Right renal cortex interstitium (tissue), 3 donors: ENCODE results near the gene WDR36. TPM values are rescaled to one million over a fixed set of nuclear protein-coding genes. Genes with fewer than 3 reads are reported as not detected.
"Not testable (repeated sequence)": the region's sequence is repeated elsewhere in the genome, so short reads cannot be mapped to it uniquely, and the experiment has no call there.

Source experiments
- DNase-seq, 3 donors: peaks; one replicate each; pipeline ENCODE4 v3.0.0-alpha.2; 2013; ENCODE audit warnings: low read depth in 3 of 3, low spot score in 2 of 3
- polyA plus RNA-seq, 3 donors: library from polyadenylated mRNA; unstranded; fragments of 120-200 nt; gene quantifications; one replicate each; pipeline ENCODE4 v1.2.1, GENCODE V29; 2013; ENCODE audit not compliant: insufficient read length in 3 of 3

WDR36 gene
- polyA plus RNA-seq, 3 donors = 27.5 to 29.6 (median 29.3) TPM

DNA sequence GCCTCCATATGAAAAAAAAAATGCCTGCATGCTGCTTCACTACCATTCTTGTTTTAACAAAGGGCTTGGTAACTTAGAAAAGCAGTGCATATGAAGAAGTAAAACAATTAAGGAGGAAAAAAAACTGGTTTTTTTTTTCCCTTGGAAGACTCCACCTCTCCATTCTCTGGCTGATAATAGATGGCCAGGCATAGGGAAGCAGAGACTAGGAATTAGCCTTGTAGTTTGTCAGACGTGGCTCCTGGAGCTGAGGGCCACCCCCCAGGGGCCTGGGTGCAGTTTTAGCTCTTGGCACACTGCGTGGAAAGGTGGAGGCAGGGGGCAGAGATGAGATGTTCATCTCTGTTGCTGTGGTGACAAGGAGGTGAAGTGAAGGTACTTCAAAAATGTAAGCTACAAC lies 42.7 kb downstream of the WDR36 start:
- DNase-seq = no peak

DNA sequence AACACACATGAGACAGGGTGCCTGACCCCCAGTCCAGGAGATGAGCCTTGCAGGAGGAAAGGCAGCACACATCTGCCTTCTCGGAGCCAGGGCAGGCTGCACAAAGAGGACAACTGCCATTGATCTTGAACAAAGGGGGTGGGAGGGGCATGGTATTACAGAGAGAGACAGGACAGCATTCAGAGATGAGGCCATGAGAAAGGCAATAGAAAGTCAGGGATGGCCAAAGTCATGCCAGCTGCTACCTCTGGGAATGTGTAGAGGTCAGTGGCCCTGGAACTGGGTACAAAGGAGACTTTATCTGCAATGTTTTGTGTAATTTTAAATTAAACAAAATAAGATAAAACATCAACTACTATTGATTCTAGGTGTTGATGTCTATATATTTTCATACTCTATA lies 43.2 kb downstream of the WDR36 start:
- no peak for DNase-seq

DNA sequence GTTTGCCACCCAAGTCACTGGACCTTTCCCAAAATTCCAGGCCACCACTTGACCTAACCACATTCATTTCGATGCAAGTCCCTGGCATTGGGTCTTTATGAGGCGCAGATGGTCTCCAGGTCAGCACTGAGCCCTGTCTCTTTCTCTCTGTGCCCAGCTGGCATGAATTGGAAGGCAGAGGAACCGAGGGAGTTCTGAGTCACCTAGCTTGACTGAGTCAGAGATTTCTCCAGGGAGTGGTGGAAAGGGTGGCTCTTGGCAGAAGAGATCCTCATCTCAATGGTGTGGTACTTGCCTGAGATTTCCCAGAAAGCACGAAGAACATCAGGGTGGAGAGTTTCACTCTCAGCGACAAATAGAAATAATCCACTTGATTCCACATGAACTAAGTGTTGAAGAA lies 43.8 kb downstream of the WDR36 start:
- no peak for DNase-seq

DNA sequence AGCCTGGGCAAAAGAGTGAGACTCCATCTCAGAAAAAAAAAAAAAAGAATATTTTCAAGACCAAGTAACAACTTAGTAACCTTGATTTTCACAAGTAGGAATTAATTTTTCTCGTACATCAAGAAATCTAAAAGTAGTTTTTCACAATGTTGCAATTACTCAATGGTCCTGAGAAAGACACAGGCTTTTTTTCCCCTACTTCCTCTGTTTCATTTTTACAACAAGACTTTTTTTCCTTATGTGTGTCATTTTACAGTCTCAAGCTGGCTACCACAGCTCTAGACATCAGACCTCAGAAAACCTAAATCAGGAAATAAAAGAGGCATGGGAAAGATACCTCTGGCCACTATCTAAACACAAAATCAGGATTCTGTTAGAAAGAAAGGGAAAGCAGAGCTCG lies 45.9 kb downstream of the WDR36 start:
- no peak for DNase-seq

DNA sequence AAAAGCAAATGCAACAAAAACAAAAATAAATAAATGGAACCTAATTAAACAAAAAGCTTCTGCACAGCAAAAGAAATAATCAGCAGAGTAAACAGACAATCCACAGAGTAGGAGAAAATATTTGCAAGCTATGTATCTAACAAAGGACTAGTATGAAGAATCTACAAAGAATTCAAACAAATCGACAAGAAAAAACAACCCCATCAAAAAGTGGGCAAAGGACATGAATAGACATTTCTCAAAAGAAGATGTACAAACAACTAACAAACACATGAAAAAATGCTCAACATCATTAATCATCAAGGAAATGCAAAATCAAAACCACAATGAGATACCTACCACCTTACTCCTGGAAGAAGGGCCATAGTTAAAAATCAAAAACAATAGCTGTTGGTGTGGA lies 49.3 kb downstream of the WDR36 start:
- DNase-seq = not testable (repeated sequence)

DNA sequence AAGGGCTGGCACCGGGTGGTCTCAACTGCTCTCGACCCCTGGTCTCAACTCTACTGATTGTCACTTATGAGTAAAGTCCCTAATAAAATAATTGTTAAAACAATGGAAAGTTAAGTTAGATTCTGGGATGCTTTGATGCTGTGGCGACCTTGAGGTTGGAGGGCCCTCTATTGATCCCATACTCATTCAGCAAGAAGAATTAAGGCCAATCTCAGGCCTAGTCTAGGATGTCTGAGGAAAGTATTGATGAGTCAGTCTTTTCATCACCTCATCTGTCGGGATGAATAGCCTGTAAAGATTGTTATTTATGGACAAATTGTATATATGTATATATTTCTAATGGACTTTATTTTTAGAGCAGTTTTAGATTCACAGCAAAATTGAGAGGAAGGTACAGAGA lies 50.8 kb downstream of the WDR36 start:
- no peak for DNase-seq

DNA sequence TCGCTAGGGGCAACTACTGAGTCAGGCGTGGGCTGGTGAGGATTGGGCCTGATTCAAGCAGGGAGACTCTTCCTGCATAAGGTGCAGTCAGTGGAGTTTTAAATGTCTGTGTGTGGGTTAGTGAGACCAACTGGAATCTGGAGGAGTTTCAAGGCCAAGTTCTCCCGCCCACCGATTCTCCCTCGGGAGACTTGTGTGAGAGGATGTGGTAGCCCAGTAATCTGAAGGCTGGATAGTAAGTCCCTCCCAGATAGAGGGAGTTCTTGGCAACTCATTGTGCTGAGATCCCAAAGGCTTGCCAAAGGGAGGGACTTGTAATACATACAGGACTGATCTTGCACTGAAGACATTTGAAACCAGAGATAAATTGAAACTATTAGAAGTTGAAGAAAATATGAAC lies 51.8 kb downstream of the WDR36 start:
- DNase-seq = no peak

DNA sequence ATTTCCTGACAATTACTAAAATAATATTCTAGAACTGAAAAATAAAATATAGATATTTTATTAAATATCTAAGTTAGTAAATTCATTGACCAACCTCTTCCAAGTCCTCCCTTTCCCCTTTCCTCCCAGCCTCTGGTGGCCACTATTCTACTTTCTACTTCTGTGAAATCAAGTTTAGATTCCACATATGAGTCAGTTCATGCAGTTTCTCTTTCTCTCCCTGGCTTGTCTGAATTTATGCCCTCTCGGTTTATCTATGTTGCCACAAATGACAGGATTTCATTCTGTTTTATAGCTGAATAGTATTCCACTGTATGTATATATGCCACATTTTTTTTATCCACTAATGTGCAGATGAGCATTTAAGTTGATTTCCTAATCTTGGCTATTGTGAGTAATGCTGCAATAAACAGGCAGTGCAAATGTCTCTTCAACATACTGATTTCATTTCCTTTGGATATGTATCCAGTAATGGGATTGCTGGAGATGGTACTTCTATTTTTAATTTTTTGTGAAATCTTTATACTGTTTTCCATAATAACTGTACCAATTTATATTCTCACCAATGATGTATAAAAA lies 52.3 kb downstream of the WDR36 start:
- DNase-seq = no peak

DNA sequence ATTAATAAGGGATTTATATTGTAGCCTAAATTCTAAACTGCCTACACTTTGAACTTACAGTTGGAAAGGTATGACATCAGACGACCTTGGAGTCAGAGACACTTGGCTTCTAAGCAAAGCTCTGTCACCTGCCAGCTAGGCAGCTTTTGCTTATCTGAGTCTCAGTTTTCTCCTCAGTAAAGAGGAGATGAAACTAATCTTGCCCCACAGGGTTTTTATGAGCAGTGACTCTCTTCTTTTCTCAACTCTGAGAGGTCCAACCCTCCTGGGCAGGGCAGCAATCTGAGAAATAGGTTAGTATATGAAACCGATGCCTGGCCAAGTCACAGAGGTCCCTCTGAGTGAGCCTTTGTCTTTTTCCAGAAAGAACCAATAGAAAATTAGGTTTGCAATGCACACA lies 53.9 kb downstream of the WDR36 start:
- DNase-seq = no peak

DNA sequence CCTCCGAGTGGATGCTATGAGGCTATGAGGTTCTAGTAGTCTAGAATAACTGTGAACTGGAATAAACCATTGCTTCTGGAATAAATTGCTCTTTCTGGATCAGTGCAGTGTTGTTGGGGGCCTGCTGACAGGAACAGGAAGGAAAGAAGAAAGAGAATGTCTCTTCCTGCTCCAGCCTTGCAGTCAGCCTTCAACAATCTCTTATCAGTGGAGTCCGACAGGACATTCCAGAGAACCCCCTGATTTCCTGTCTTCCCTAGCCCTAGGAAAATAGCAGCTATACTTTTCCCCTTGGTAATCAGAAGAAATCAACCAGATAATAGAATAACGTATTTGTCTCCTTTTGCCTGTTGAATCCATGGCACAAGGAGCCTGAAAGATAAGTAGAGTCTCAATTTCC lies 55.4 kb downstream of the WDR36 start:
- no peak for DNase-seq

DNA sequence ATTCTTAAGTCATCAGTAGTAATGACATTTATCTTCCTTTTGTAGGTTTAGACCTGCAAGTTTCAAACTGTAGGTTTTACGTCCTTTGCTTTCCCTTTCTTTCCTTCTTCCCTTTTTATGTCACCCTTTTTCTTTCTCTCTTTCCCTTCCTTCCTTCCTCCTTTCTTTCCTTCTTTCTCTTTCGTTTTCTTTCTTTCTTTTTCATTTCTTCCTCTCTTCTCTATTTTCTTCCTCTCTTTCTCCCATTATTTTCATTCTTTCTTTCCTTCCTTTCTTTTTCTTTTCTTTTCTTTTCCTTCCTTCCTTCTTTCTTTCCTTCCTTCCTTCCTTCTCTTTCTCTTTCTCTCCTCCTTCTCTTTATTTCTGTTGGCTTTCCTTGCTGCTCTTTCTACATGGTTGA lies 59.9 kb downstream of the WDR36 start:
- DNase-seq = no peak

DNA sequence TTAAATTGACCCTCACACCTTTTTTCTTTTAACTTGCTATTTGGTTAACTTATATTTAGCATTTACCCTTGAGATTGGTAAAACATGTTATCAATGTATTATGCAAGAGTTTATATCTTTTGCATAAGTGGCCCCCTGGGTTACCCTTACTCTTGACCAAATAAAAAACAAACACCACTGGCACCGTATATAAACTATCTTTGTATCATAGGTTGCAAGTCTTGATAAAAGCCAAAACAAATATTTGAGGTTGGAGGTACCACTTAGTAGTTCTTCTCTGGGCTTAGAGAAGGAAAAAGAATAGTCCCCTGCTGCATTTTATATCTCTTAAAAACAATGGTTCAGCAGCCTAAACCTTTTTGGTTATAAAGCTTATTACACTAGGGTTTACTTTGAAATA lies 61.3 kb downstream of the WDR36 start:
- no peak for DNase-seq

DNA sequence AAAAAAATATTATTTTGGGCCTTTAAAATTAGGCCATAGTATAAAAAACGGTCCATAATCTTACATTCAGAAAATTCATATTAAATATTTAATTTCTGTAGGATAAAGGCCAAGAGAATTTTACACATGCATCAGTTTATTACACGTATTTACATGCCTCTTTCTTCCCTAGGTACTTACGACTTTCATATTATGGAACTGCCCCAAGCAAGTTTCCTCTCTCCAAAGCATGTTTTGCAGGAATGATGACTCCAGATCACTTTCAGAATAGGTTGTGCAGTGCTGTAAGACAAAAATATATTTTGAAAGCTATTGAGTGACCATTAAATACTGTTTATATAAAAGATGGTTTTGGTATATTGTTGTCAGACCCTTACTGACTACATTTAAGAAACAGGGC lies 61.8 kb downstream of the WDR36 start:
- no peak for DNase-seq

DNA sequence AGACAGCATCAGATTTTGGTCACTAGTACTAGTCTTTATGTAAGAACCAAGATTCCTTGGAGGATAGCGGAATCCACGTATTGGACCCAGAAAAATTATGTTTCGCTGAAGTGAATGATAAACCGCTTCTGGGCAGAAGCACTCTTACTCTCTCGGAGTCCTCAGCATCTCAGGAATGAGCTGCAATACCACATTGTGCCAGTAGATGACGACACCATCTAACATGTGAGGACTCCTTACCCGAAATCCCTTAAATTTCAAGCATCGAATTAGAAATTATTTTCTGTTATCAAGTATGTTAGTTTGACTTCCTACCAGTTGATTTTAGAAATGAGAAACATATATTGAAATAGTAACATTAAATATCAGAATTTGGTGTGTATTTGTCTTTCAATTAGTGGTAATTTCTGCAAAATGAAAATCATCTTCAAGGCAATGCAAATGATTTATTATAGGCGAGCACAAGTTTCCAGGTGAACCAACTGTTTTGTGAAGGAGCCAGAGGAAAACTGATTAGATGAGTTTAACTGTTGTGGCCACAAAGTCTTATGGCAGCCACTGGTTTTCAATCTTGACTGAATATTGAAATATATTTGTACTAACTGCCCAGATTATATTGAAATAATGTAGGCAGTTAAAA lies 66.1 kb downstream of the WDR36 start:
- peak; percentile 56 to 65 (median 63) for DNase-seq

DNA sequence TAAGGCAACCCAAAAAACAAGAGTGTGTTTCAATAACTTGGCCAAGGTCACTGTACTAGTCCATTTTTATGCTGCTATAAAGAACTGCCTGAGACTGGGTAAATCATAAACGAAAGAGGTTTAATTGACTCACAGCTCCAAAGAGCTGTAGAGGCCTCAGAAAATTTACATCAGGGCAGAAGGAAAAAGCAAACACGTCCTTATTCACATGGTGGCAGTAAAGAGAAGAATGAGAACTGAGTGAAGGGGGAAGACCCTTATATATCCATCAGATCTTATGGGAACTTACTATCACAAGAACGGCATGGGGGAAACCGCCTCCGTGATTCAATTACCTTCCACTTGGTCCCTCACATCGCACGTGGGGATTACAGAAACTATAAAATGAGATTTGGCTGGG lies 67.7 kb downstream of the WDR36 start:
- DNase-seq = peak in 1 of 3 donors; percentile 2

DNA sequence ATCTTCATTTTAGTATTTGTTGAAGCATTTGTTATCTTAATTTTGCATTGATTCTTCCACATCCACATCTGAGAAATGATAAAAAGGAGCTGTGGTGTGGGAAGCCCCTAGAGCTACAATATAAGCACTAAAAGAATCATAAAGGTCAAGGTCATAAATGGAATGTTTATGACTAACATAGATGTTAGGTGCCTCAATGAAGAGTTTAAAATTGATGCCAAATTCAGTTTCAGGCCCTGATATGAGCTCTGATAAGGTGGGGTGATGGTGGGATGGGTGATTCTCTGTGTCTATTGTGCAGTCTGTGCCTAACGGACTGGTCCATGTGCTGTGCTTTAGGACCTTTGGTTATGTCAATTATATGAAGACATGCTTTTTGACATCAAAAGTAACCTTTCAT lies 70.9 kb downstream of the WDR36 start:
- no peak for DNase-seq

DNA sequence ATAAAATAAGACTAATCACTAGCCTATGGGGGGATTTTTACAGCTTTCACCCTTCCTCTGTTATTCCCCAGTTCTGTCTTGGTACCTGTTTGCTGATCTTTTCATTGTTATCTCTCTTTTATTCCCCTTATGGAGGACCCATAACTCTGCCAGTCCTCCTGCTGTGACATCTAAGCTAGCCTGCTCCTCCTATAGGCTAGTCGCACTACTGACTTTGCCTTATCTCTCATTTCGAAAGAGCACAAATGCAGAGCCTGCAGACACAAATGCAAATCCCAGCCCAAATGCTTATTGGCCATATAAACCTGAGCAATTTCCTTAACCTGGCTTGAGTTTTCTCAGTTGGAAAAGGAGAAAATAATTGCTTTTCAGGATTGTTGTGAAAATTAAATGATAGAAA lies 72.9 kb downstream of the WDR36 start:
- DNase-seq = no peak

DNA sequence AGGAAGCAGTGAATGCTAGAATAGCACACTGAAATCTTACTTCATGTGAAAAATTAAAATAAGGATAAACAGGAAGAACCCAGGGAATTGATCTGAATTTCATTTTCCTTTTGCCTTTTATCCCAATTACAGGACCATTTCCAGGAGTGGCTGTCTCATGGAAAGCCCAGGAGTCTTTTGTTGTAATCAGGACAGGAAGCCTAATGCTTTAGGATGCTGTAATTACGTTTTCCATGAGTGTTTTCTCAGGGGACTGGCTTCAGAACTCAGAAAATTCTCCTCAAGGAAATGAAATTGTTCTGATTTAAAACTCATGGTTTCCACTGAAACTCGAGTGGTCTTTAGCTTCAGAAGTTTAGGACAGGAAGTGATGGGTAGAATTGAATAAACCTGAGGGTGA lies 75.4 kb downstream of the WDR36 start:
- DNase-seq = no peak

DNA sequence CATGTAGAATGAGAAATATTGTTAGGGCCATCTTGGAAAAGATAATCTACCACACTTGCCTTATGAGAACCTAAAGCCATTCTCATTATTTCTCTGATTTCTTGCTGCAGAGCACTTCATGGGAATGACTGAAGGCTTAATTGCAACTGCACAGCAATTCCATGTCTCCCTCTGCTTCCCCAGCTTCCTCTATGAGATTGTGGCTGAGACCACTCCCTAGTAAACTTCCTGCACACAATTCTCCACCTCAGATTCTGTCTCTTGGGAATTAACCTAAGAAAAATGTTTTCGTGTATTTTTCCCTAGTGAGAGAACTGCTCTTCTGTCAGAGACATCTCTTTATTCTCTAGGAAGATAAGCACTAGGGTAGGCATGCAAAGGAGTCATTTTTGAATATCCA lies 76.5 kb downstream of the WDR36 start:
- DNase-seq = no peak

DNA sequence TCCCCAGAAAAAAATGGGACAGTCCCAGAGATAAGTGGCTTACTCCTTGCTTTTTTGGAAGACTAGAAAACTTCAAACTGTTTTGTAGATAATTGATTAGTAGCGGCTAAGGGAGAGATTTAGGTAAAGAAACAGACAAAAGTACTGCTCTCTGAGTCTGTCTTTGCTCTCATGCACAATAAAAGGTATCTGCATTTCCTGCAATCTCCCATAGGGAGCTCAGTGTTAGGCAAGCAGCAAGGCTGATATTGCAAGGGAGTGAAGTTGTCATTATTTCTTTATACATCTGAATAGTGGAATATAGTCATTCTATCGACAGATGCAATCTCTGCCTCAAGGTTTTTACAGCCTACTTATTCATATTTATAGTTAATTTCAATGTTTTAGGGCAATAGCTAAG lies 77.1 kb downstream of the WDR36 start:
- no peak for DNase-seq

DNA sequence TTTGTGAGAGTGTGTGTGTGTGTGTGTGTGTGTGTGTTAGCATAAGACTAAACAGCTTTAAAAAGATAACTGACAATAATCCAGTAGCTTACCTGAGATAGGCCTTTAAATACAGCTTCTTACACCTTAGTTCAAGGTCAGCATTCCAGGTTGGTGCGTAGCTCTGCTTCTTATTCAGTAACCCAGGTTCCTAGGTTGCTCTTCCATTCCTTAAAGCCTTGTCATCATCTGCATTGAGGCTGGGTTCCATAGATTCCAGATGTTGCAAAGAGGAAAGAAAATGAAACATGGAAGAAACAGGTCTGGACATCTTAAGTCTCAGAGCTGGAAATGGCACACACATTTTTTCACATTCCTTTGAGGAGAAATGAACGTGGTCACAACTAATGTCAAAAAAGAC lies 78.1 kb downstream of the WDR36 start:
- DNase-seq = no peak

DNA sequence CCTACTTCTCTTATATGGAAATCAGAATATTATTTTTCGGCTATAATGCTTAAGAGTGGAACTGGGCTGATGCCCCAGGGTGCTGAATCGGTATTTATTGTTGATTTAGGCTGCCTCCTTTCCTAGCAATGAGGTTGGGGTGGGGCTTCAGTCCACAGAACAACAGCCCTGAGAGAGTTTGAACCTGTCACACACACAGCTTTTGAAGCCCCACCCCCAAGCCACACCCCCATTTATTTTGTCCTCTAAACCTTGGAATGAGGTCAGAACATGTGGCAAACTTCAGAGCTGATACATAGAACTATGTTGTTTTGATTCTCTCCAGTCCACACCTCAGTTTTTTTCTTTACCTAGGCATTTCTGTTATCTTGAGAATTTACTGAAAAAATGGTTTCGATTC lies 80.4 kb downstream of the WDR36 start:
- DNase-seq = no peak

DNA sequence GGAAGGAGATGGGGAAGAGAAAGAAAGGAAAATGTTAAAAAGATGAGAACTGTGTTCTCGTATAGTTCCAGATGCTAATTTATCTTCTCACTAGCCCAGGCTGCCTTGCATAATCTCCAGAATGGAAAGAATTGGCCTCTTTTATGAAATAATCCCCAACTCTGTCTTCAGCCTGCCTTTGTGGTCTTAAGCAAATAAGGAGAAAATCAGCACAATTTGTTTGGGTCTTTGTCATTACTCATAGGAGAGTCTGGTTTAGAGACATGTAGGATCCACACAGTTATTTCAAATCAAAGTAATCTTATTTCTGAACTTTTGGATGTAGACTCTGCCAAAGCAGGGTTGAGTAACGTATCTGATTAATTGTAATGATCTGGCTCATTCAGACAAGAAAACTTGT lies 81.3 kb downstream of the WDR36 start:
- DNase-seq = no peak
